Activated naive CD4-positive, alpha-beta T cell treated with anti-CD3 and anti-CD28 coated beads, Interleukin-2, amount 50 U/mL, for 16 hours (primary cell): Measurements from ENCODE around the gene FAM13C.

Experiments used
- DNase-seq: peaks from one replicate; pipeline ENCODE4 v3.0.0-alpha.2; 2020

Gene FAM13C

DNA sequence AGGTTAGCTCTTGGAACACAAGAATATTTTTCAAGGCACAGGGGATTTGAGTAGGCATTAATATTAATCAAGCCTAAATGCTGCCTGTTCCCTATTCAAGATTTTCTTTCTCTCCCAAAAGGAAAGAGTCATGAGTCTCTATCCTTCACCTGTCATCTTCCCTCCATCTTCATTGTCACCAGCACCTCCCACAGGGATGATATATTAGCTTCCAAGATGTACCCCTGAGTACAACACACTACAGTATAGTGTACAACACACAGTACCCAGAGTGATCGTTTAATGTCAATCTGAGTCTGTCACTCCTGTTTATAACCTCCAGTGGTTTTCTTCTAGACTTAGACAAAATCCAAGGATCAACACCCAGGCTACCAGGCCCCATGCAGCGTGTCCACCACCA, 50.1 kb downstream of the FAM13C start:
- no peak for DNase-seq

GRCh38 chr10:59311025-59311424, 51.3 kb downstream of the FAM13C start:
- DNase-seq: no peak

DNA sequence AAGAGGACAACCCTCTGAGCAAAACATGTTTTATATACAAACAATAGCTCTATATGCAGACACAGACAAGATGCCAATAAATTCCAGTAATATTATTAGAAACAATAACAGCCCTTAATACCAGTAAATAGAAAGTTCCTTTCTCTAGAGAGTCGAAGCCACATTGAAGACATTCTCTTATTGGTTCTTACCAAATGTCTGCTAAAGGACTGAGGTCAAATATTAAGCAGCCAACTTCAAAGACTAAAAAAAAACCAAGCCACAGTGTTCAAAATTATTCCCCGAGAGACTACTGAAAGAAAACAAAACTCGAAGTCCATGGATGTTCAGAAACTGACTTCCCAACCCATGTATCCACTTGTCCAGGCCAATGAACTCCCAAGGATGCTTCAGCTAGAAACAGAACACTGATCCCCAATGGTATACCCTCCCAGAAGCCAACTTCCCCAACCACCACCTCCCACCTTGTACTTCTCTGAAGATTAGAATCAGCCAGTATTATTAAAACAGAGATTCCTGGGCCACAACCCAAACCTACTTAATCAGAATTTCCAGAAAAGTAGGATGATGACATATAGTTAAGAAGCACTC, 51.9 kb downstream of the FAM13C start:
- no peak for DNase-seq

DNA sequence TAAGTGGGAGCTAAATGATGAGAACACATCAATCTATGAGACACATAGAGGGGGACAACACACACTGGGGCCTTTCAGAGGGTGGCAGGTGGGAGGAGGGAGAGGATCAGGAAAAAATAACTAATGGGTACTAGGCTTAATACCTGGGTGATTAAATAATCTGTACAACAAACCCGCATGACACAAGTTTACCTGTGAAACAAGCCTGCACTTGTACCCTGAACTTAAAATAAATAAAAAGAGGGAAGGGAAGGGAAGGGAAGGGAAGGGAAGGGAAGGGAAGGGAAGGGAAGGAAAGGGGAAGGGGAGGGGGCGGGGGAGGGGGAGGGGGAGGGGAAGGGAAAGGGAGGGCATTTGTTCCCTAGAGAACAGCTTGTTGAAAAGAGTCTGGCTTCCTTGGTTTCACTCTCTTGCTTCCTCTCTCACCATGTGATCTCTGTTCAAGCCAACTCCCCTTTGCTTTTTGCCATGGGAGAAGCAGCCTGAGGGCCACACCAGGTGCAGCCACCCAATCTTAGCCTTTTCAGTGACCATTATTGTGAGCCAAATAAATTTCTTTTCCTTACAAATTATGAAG, 57.7 kb downstream of the FAM13C start:
- DNase-seq: no peak

DNA sequence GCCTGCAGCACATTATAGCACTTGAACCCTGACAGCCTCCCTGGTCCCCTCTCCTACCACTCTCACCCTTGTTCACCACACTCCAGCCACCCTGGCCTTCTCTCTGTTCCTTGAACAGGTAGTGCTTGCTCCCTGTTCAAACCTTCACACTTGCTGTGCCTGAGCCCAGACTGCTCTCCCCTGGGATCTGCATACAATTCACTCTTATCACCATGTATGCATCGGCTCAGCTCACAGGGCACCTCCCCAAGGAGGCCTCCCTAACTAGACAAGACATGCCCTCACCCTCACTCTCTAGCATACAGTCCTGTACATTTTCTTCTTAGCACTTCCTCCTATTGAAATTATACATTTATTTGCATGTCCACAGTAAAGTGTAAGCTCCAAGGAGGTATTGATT, 59.3 kb downstream of the FAM13C start:
- no peak for DNase-seq

DNA sequence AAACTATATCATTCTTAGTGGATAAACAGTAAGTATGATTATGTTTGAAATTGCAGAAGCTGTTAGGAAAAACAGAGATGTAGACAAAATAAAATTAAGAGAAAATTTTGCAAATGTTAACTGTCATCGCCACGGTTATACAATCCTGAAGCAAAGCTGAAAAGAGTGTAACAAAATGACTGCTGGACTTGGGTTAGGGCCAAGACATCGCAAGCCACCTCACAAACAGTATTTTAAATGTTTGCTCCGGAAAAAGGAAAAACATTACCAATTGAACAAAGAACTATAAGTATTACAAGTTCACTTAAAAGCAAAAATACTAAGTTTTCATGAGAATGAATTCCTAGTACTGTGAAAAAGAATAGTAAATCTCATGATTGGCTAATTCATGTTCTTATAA, 60.0 kb downstream of the FAM13C start:
- no peak for DNase-seq

GRCh38 chr10:59301067-59301754, 61.1 kb downstream of the FAM13C start:
- DNase-seq: no peak

- no peak for DNase-seq
Observed at GRCh38 chr10:59300386-59300785, 62.0 kb downstream of the FAM13C start.

- no peak for DNase-seq
Observed at GRCh38 chr10:59299933-59300332, 62.4 kb downstream of the FAM13C start.

DNA sequence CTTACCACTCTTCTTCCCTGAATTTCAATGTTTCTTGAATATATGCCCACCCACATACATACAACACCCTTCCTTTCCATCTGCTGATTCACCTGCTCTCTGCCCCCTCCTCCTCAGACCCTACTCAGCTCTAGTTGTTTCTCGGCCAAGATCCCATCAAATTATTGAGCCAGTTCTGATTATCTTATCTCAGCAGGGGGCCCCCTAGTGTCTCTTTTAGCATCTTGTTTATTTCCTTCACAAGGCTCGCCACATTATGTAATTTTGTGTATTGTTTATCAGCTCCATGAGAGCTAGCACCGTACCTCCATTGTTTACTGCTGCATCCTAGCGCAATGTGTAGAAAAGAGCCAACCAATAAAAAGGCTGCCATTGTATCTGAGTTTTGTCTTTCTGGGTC, 71.9 kb downstream of the FAM13C start:
- DNase-seq: no peak

DNA sequence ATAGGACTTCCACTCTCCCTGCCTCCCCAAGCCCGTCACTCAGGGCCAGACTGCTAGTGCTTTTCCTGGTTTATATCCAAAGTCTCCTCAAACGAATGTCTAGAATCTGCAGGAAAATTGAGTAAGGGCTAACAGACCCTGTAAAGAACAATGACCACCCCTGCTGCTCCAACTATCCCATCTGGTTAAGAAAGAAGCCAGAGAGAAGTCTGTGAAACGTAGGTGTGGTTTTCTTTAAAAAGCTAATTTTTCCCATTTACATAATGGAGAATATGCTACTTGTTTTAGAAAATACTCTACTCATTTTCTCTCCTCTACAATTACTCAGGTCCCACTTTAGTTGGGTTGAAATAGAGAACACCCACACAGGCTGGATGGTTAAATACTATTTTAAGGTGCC, 72.5 kb downstream of the FAM13C start:
- no peak for DNase-seq

DNA sequence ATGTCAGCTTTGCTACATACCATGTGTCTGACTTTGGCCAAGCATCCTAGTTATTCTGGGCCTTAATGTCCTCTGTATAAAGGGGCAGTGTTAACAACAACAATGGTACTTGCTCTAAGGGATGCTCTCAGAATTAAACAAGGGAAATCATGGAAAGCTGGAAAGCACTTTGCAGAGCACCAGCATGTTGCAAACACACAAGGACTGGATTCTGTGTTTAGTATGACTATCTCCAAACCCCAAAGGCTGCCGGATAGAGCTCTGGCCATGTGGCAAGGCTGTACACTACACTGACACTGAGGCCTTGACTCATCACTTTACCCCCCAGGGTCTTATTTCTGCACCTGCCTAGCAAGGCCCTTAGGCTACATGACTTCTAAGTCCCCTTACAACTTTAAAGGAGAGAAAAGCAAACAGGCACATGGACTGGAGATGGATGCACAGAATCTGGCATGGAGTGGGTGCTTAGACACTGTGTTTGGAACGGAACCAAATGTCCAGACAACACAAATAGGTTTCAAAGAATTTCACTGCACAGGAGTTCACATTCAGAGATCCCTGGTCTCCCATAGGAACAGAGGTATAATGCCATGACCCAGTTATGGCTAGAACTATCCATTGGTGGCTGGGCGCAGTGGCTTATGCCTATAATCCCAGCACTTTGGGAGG, 74.6 kb downstream of the FAM13C start:
- no peak for DNase-seq

DNA sequence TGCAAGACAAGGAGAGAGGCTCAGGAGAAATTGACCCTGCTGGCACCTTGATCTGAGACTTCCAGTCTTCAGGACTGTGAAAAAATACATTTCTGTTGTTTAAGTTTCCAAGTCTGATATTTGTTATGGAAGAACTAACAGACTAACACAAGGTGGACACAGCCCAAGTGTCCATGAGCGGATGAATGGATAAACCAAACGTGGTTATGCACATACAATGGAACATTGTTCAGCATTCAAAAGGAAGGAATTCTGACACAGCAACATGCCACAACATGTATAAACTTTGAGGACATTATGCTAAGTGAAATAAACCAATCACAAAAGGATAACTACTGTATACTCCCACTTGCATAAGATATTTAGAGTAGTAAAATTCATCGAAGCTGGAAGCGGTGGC, 76.5 kb downstream of the FAM13C start:
- DNase-seq: no peak

- DNase-seq: no peak
Observed at GRCh38 chr10:59285073-59285472, 77.3 kb downstream of the FAM13C start.

- DNase-seq: no peak
Observed at GRCh38 chr10:59284118-59284975, 78.0 kb downstream of the FAM13C start.

- DNase-seq: no peak
Observed at GRCh38 chr10:59283456-59284091, 78.8 kb downstream of the FAM13C start.

- DNase-seq: no peak
Observed at GRCh38 chr10:59281861-59282260, 80.5 kb downstream of the FAM13C start.

DNA sequence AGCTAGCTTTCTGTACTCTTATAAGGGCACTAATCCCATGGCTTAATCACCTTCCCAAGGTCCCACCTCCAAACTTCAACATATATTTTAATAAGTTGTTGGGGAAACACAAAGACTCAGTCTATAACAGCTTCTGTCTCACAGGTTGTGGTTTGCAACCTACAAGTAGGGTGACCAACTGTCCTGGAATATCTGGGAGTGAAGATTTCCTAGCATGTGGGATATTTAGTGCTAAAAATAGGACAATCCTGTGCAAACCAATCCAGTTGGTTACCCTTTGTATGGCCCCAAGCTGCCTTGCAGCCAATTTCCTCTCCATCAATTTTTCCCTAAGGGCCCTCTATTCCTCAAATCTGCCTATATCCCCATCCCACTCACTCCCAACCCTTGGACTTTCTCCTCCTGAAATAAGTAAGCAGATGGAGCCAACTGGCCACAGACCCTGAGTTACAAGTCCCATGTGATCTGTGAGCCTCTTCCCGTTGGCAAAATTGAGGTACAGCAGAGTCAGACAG, 82.3 kb downstream of the FAM13C start:
- DNase-seq: no peak

DNA sequence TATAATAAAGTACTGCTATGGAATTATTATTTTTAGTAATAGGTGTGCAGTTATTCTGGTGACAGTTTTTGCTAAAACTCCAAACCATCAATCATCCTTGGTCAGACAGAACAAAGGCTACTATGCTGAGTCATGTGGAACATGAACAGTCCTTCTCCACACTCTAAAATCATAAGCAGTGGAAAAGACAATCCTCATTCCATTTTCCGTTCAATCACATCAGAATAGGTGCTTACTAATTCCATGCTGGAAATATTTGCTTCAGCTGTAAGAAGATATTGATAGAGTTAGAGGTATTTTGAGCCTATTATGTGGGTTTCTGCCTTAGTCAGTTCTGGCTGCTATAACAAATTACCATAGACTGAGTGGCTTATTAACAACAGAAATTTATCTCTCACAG, 82.9 kb downstream of the FAM13C start:
- no peak for DNase-seq

GRCh38 chr10:59276919-59277318, 85.4 kb downstream of the FAM13C start:
- DNase-seq: no peak

DNA sequence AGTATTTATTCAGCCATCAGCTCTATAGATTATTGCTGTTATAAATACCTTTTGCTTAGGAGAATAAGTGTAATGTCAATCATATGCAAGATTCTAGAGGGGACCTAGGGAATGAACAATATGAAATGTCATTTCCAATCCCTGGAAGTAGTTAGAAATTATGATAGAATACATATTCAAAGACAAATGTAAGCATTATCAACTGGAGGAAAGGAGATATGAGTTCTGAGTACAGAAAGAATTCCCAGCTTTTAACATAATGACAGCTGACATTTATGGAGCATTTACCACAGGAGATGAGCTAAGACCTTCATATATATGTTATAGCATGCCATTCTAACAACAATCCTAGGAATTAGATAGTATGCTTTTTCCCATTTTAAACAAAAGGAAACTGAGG, 86.2 kb downstream of the FAM13C start:
- no peak for DNase-seq

GRCh38 chr10:59273445-59273844, 88.9 kb downstream of the FAM13C start:
- DNase-seq: no peak
